Measurements from ENCODE around the gene IQSEC3.
"Not testable (repeated sequence)": the region's sequence is repeated elsewhere in the genome, so short reads cannot be mapped to it uniquely, and the experiment has no call there.

IQSEC3 gene

GRCh38 chr12:45235-45990, 21.2 kb upstream of the IQSEC3 start:
- H3K4me3 ChIP-seq (ENCODE audit: low read depth, low read length); DNase-seq (ENCODE audit: low read depth): not testable (repeated sequence)

GRCh38 chr12:45991-46358, 20.6 kb upstream of the IQSEC3 start:
- DNase-seq (ENCODE audit: low read depth); H3K4me3 ChIP-seq (ENCODE audit: low read depth, low read length): not testable (repeated sequence)

- not testable (repeated sequence) for DNase-seq (ENCODE audit: low read depth); H3K4me3 ChIP-seq (ENCODE audit: low read depth, low read length)
These were observed 20.0 kb upstream of the IQSEC3 start for GRCh38 chr12:46542-46941.

- H3K4me3 ChIP-seq (ENCODE audit: low read depth, low read length); DNase-seq (ENCODE audit: low read depth): not testable (repeated sequence)
These were observed 18.8 kb upstream of the IQSEC3 start for GRCh38 chr12:47699-48226.

- not testable (repeated sequence) for H3K4me3 ChIP-seq (ENCODE audit: low read depth, low read length); DNase-seq (ENCODE audit: low read depth)
These were observed 17.4 kb upstream of the IQSEC3 start for GRCh38 chr12:49149-49548.

- not testable (repeated sequence) for DNase-seq (ENCODE audit: low read depth); H3K4me3 ChIP-seq (ENCODE audit: low read depth, low read length)
These were observed 15.5 kb upstream of the IQSEC3 start for GRCh38 chr12:51087-51486.

GRCh38 chr12:51962-52361, 14.6 kb upstream of the IQSEC3 start:
- not testable (repeated sequence) for H3K4me3 ChIP-seq (ENCODE audit: low read depth, low read length); DNase-seq (ENCODE audit: low read depth)

GRCh38 chr12:52902-53734, 13.4 kb upstream of the IQSEC3 start:
- H3K4me3 ChIP-seq (ENCODE audit: low read depth, low read length); DNase-seq (ENCODE audit: low read depth): not testable (repeated sequence)

GRCh38 chr12:53735-54730, 12.5 kb upstream of the IQSEC3 start:
- no peak for TF ChIP-seq CTCF (IDR thresholded peaks at IDR 0.05; ENCODE audit: insufficient read depth, low read depth, low read length, missing control alignments)
- no peak for DNase-seq (ENCODE audit: low read depth)
- no peak overlapping the region for H3K4me3 ChIP-seq (ENCODE audit: low read depth, low read length)

GRCh38 chr12:54750-55535, 11.6 kb upstream of the IQSEC3 start:
- no peak for TF ChIP-seq CTCF (IDR thresholded peaks at IDR 0.05; ENCODE audit: insufficient read depth, low read depth, low read length, missing control alignments)

More at GRCh38 chr12:54750-55535, 11.6 kb upstream of the IQSEC3 start:
- no peak overlapping the region for H3K4me3 ChIP-seq (ENCODE audit: low read depth, low read length)
- no peak for DNase-seq (ENCODE audit: low read depth)

Data from GM12865 (cell line).